NCI-H69 (cell line): ENCODE results near the gene TECR.
"Not testable (repeated sequence)": the region's sequence is repeated elsewhere in the genome, so short reads cannot be mapped to it uniquely, and the experiment has no call there.

ENCODE experiments used
- DNase-seq: peaks from one replicate; lab custom pipeline; 2025; lab: John Stamatoyannopoulos, UW

Gene TECR

GRCh38 chr19:14540741-14541525 is 11.5 kb downstream of the TECR start:
- no peak for DNase-seq

- DNase-seq: not testable (repeated sequence)
These were observed 12.6 kb downstream of the TECR start for GRCh38 chr19:14541979-14542378.

DNA sequence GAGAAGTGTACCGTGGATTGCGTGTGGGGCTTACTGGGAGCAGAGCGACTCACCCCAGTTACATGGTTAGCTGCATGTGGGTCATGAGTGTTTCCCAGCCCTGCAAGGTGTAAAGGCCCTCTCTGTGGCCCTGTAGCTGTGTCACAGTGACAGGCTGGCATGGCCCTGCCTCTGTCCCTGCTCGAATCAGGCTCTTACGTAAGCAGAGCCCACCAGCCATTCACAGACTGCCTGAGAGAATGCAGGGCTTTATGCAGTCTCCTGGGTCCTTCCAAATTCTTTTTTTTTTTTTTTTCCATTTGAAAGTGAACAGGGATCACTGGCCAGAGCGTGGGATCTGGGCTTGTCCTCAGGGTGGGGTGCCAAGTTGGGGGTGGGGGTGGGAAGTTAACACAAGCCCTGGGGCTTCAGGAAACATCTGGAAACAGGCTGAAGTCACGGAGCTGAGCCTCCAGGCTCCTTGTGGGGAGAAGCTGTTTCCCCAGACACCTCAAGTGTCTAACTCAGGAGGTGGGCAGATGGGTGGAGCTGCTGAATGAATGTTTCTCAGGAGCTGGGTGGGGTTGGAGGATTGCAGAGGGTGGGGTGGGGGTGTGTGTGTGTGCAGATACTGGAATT is 13.4 kb downstream of the TECR start:
- no peak for DNase-seq

GRCh38 chr19:14544047-14544446 is 14.7 kb downstream of the TECR start:
- no peak for DNase-seq

- peak; percentile 99 for DNase-seq
These were observed 15.8 kb downstream of the TECR start for GRCh38 chr19:14544977-14545715.

DNA sequence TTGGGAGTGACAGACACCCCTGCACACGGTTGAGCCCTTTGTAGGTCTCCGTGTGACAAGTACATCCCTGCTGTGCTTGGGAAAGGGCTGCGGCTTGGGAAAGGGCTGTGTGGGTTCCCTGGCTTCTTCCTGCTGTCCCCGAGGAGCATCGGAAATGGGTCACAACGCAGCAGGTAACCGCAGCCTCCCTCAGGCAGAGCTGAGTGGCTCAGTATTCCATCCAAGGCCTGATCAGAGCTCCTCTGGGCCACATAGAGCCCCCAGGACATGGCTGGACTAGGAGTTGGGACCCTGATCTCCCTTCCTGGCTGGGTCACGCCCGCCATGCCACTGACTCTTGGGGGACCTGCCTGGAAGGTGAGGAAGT is 16.3 kb downstream of the TECR start:
- no peak for DNase-seq

DNA sequence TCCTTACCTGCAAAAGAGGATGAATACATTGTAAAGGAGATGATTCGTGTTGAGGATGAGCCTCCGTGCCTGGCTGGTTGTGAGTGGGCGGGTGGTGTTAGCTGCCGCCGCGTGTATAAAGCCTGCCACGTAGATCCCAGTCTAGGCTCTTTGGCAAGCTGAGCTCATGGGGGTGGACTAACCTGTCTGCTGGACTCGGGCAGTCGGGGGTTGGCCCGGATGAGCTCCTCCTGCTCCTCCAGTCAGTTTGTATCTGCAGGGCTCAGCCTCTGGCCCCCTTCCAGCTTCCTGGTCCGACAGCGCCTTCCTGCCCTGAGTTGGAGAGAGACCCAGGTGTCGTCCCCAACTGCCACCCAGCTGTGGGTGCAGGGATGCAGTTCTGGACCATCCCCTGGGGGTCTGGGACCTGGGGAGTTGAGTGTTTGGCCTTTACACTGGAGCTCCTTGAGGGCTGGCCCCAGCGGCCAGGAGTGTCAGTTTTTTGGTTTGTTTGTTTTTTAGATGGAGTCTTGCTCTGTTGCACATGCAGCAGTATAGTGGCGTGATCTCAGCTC is 20.9 kb downstream of the TECR start:
- DNase-seq: peak; percentile 61

- DNase-seq: peak; percentile 34
These were observed 22.0 kb downstream of the TECR start for GRCh38 chr19:14551134-14552005.

GRCh38 chr19:14552006-14552360 is 22.6 kb downstream of the TECR start:
- DNase-seq: not testable (repeated sequence)

- no peak for DNase-seq
These were observed 23.9 kb downstream of the TECR start for GRCh38 chr19:14553042-14553938.

GRCh38 chr19:14553939-14554243 is 24.5 kb downstream of the TECR start:
- DNase-seq: no peak

GRCh38 chr19:14554382-14554812 is 25.0 kb downstream of the TECR start:
- peak; percentile 88 for DNase-seq

DNA sequence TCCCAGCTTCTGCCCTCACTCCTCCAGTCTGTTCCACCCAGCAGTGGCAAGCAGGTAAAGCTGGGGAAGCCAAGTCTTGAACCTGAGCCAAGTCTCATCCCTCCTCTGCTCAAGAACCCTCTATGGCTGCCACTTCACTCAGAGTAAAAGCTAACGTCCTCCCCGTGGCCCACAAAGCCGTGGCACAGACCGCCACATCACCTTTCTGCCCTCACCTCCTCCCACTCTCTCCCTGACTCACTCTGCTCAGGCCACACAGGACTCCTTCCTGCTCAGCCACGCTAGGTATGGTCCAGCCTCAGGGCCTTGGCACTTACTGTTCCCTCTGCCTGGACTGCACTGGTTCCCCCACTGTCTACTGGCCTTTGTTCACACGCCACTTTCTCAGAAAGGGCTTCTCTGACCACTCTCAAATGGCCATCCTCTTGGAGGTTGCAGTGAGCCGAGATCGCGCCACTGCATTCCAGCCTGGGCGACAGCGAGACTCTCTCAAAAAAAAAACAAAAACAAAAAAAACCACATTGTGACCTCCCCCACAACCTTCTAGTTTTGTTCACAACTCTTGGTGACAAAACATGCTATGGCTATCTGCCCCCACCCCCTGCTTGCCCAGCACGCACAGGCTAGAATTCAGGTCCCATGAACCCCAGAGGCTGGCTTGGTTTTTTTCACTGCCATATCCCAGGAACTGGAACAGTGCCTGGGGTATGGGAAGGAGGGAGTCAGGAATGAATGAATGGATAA is 26.7 kb downstream of the TECR start:
- DNase-seq: no peak

GRCh38 chr19:14556662-14557188 is 27.3 kb downstream of the TECR start:
- peak; percentile 72 for DNase-seq

GRCh38 chr19:14558370-14559066 is 29.1 kb downstream of the TECR start:
- no peak for DNase-seq

- no peak for DNase-seq
These were observed 30.8 kb downstream of the TECR start for GRCh38 chr19:14559916-14560775.

- DNase-seq: no peak
These were observed 31.3 kb downstream of the TECR start for GRCh38 chr19:14560776-14561108.

GRCh38 chr19:14561249-14561648 is 31.9 kb downstream of the TECR start:
- no peak for DNase-seq
